Uterus (tissue), 2 donors: ENCODE measurements around the gene DUSP8.

Source experiments
- CTCF ChIP-seq, 4 experiments: fragments of 200-600 bp in 2 of 4; fragments of 450-650 bp in 2 of 4; sonication (generic) in 2 of 4; IDR thresholded peaks; one replicate each; pipeline ENCODE4 v1.5.1; 2016 to 2019; ENCODE audit warnings: antibody characterized with exemption in 4 of 4, mild to moderate bottlenecking in 2 of 4, moderate library complexity in 1 of 4
- POLR2A ChIP-seq, 2 donors: fragments of 450-650 bp; IDR thresholded peaks; one replicate each; pipeline ENCODE4 v1.6.1; 2016; ENCODE audit warnings: antibody characterized with exemption in 2 of 2, mild to moderate bottlenecking in 1 of 2, moderate library complexity in 1 of 2

- TF ChIP-seq CTCF (IDR thresholded peaks at IDR 0.05) (no peak), POLR2A (IDR thresholded peaks at IDR 0.05) (no peak)
Observed at GRCh38 chr11:1534171-1534570, 37.9 kb downstream of the DUSP8 start.
